NAMALWA (cell line): Measurements from ENCODE around the gene RGMB.
A peak's percentile ranks its signal among the peaks of the same experiment; 100 is the strongest.
"Not testable (repeated sequence)": the region's sequence is repeated elsewhere in the genome, so short reads cannot be mapped to it uniquely, and the experiment has no call there.

ENCODE experiments used
- DNase-seq: peaks from one replicate; pipeline ENCODE4 v3.0.0-alpha.2; 2015; ENCODE audit warnings: low spot score

Gene RGMB

GRCh38 chr5:98773464-98774191, at the start of gene RGMB:
TSS of gene RGMB (plus strand) at chr5:98773663. CDS start at chr5:98774071, 408 bp downstream.
- peak; percentile 96 for DNase-seq

GRCh38 chr5:98726258-98726657, 47.2 kb upstream of the RGMB start:
- no peak for DNase-seq

- no peak for DNase-seq
These were observed 45.8 kb upstream of the RGMB start for GRCh38 chr5:98727686-98728085.

GRCh38 chr5:98734646-98735045, 38.8 kb upstream of the RGMB start:
- peak; percentile 22 for DNase-seq

- no peak for DNase-seq
These were observed 37.5 kb upstream of the RGMB start for GRCh38 chr5:98735806-98736507.

- DNase-seq: no peak
These were observed 36.7 kb upstream of the RGMB start for GRCh38 chr5:98736753-98737152.

GRCh38 chr5:98737441-98737840, 36.0 kb upstream of the RGMB start:
- not testable (repeated sequence) for DNase-seq

- not testable (repeated sequence) for DNase-seq
These were observed 34.8 kb upstream of the RGMB start for GRCh38 chr5:98738481-98739149.

GRCh38 chr5:98741926-98742325, 31.5 kb upstream of the RGMB start:
- no peak for DNase-seq

- DNase-seq: no peak
These were observed 30.9 kb upstream of the RGMB start for GRCh38 chr5:98742396-98743073.

- not testable (repeated sequence) for DNase-seq
These were observed 25.2 kb upstream of the RGMB start for GRCh38 chr5:98748259-98748658.

GRCh38 chr5:98749046-98749445, 24.4 kb upstream of the RGMB start:
- no peak for DNase-seq

GRCh38 chr5:98750693-98751092, 22.8 kb upstream of the RGMB start:
- peak; percentile 61 for DNase-seq

GRCh38 chr5:98752331-98752730, 21.1 kb upstream of the RGMB start:
- not testable (repeated sequence) for DNase-seq

GRCh38 chr5:98752801-98753200, 20.7 kb upstream of the RGMB start:
- not testable (repeated sequence) for DNase-seq

- no peak for DNase-seq
These were observed 20.0 kb upstream of the RGMB start for GRCh38 chr5:98753507-98753906.

GRCh38 chr5:98755406-98755805, 18.1 kb upstream of the RGMB start:
- DNase-seq: no peak

GRCh38 chr5:98757978-98758377, 15.5 kb upstream of the RGMB start:
- no peak for DNase-seq

GRCh38 chr5:98763001-98763630, 10.3 kb upstream of the RGMB start:
- DNase-seq: no peak

- no peak for DNase-seq
These were observed 7.6 kb upstream of the RGMB start for GRCh38 chr5:98765815-98766214.

GRCh38 chr5:98767581-98767980, 5.9 kb upstream of the RGMB start:
- DNase-seq: no peak
